HL-60 (cell line): ENCODE measurements around the gene DNAJB6.
A peak's percentile ranks its signal among the peaks of the same experiment; 100 is the strongest.

Experiments
- POLR2AphosphoS5 ChIP-seq: IDR thresholded peaks from 2 replicates; pipeline ENCODE4 v1.6.1; 2012; ENCODE audit warnings: low read depth
- TF ChIP-seq, protein P1 (sequence below): IDR thresholded peaks from one replicate; pipeline ENCODE4 v1.5.1; 2011; ENCODE audit warnings: low read length, control low read depth, inconsistent platforms; ENCODE audit not compliant: insufficient read depth

DNA sequence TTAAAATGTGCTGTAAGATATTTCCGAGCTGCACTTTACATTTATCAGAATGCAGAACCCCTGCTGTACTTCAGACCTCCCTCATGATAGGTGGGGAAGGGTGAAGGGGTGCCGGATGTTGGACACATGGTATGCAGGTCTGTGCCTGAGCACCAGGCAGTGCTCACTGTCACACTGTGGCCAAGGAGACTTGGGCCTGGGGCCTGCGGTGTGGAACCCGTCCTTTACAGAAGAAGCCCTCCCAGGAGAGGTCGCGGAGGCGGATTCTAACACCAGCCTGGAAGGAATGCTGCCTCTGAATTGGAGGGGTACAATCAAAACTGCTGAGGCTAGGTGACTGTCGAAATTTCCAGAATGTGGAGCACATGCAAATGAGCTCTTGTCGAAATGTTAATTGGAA lies 34.5 kb downstream of the DNAJB6 start:
- TF ChIP-seq, protein P1, sequence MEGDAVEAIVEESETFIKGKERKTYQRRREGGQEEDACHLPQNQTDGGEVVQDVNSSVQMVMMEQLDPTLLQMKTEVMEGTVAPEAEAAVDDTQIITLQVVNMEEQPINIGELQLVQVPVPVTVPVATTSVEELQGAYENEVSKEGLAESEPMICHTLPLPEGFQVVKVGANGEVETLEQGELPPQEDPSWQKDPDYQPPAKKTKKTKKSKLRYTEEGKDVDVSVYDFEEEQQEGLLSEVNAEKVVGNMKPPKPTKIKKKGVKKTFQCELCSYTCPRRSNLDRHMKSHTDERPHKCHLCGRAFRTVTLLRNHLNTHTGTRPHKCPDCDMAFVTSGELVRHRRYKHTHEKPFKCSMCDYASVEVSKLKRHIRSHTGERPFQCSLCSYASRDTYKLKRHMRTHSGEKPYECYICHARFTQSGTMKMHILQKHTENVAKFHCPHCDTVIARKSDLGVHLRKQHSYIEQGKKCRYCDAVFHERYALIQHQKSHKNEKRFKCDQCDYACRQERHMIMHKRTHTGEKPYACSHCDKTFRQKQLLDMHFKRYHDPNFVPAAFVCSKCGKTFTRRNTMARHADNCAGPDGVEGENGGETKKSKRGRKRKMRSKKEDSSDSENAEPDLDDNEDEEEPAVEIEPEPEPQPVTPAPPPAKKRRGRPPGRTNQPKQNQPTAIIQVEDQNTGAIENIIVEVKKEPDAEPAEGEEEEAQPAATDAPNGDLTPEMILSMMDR, result no peak
- 0 out of 2 replicates have a peak, but pooled peaks have one; percentile 22 for TF ChIP-seq POLR2AphosphoS5
